ENCODE data around the gene TMEM30B. TPM values are rescaled to one million over a fixed set of nuclear protein-coding genes. Genes with fewer than 3 reads are reported as not detected.

TMEM30B gene
- total and polyA plus RNA-seq, 10 of the 15 experiments (the other 5 are each of a cell fraction or from before 2014, with no cell fraction given): 0.10 TPM; not detected in 9

GRCh38 chr14:61244009-61244408 is 37.1 kb downstream of the TMEM30B start:
- ChIA-PET CTCF (interaction anchor here (0.6 to 1.8 kb wide), 3 partner anchors 8 to 619 kb away, joined by 3 to 12 read pairs (median 4); no protein-coding TSS in a partner anchor), RAD21 (ENCODE audit: unreplicated experiment) (no interaction called here), POLR2A (no interaction called here), SMC1A (ENCODE audit: uncharacterized antibody, unreplicated experiment) (interaction anchor here (1.2 to 1.4 kb wide), 2 partner anchors 25 to 70 kb away, joined by 3 to 4 read pairs; no protein-coding TSS in a partner anchor)
- Histone ChIP-seq H3K27me3 (replicated peaks in 1 of 2; ENCODE audit: control insufficient read depth in 2 of 2, insufficient read depth in 2 of 2, low read length in 1 of 2) (no peaks in the 10 kb centered on the region), H3K36me3 (ENCODE audit: control insufficient read depth in 2 of 2, insufficient read depth in 2 of 2, low read length in 1 of 2) (no peaks in the 10 kb centered on the region), H3K9me3 (replicated peaks; ENCODE audit: control insufficient read depth, insufficient read depth, low read length) (peaks cover 9% of the 10 kb centered on the region), H3K4me2 (ENCODE audit: control insufficient read depth, insufficient read depth) (no peak overlapping the region), H2AFZ (ENCODE audit: control insufficient read depth, low read depth, low read length) (no peak overlapping the region), H3K27ac (ENCODE audit: control insufficient read depth, insufficient read depth) (no peak overlapping the region), H3K79me2 (ENCODE audit: control insufficient read depth, insufficient read depth, low read length) (no peaks in the 10 kb centered on the region), H3K4me1 (ENCODE audit: control insufficient read depth, insufficient read depth, low read length) (no peaks in the 10 kb centered on the region), H3K4me3 (no peak overlapping the region), H4K20me1 (ENCODE audit: control insufficient read depth, insufficient read depth) (no peaks in the 10 kb centered on the region), H3K9ac (ENCODE audit: control insufficient read depth, insufficient read depth, low read length) (no peak overlapping the region)
- intact Hi-C loops (cut with micrococcal nuclease; ENCODE audit: unreplicated experiment): no loop called here
- no TSS peak for BruUV-seq (replicated peaks)
- WGBS (ENCODE audit: insufficient coverage, insufficient replicate concordance, low lambda C conversion rate, missing lambda C conversion rate): 60% methylated on average over 9 of the region's 9 CpGs
- no peak for DNase-seq (ENCODE audit: low read depth, low spot score)
- no peak for FAIRE-seq
- in situ Hi-C loops (cut with MboI): no loop called here
- no peak for ATAC-seq
- TF ChIP-seq CEBPB (IDR thresholded peaks at IDR 0.05; ENCODE audit: borderline replicate concordance in 1 of 2, low read depth in 2 of 2, low read length in 2 of 2) (no peak), CUX1 (IDR thresholded peaks at IDR 0.05; ENCODE audit: insufficient replicate concordance, low read depth, low read length) (no peak), E4F1 (IDR thresholded peaks at IDR 0.05; ENCODE audit: borderline replicate concordance, partially characterized antibody) (no peak), POLR2AphosphoS5 (IDR thresholded peaks at IDR 0.05; ENCODE audit: low read length) (no peak), RAD21 (IDR thresholded peaks at IDR 0.05; ENCODE audit: insufficient read depth, low read depth, low read length) (no peak), PAX5 (IDR thresholded peaks at IDR 0.05; ENCODE audit: borderline replicate concordance, low read depth, low read length) (no peak), ZBTB40 (IDR thresholded peaks at IDR 0.05; ENCODE audit: borderline replicate concordance) (no peak), RFX5 (IDR thresholded peaks at IDR 0.05; ENCODE audit: low read depth, low read length) (no peak), SMARCA5 (IDR thresholded peaks at IDR 0.05) (no peak), NR2C1 (IDR thresholded peaks at IDR 0.05) (no peak), NFXL1 (IDR thresholded peaks at IDR 0.05; ENCODE audit: borderline replicate concordance) (no peak)
